ENCODE results near the gene USP6. TPM values are rescaled to one million over a fixed set of nuclear protein-coding genes. Genes with fewer than 3 reads are reported as not detected.

Gene USP6
- total RNA-seq, 1 experiment from 2014 or later, result 0.08 TPM

GRCh38 chr17:5182597-5183409 is 67.0 kb downstream of the USP6 start:
- no peaks in the 10 kb centered on the region for H3K27me3 ChIP-seq (ENCODE audit: control insufficient read depth, insufficient read depth, low read length)
- H3K36me3 ChIP-seq (ENCODE audit: control insufficient read depth, insufficient read depth, low read length), result no peaks in the 10 kb centered on the region
- intact Hi-C loops (cut with micrococcal nuclease; ENCODE audit: unreplicated experiment), result no loop called here
- CTCF ChIA-PET, result no interaction called here
- no peak overlapping the region for H3K27ac ChIP-seq (ENCODE audit: low read length)
- in situ Hi-C loops (cut with HindIII; ENCODE audit: low pct_unique_long_range_greater_than_20kb, low sequenced_read_pairs), result no loop called here
- no peaks in the 10 kb centered on the region for H3K4me1 ChIP-seq (ENCODE audit: control insufficient read depth, insufficient read depth, low read length)
- BruUV-seq (replicated peaks), result no TSS peak
- ATAC-seq (no peak), DNase-seq (ENCODE audit: low read depth, low spot score) (no peak)
- peaks cover 64% of the 10 kb centered on the region for H3K9me3 ChIP-seq (ENCODE audit: control insufficient read depth, insufficient read depth, low read depth, low read length)
- H3K4me3 ChIP-seq (ENCODE audit: low read depth in 2 of 2, low read length in 2 of 2), result no peak overlapping the region
- POLR2A ChIA-PET, result no interaction called here
- no peak for TF ChIP-seq CTCF (IDR thresholded peaks at IDR 0.05)
- no peak for TF ChIP-seq POLR2AphosphoS5 (IDR thresholded peaks at IDR 0.05; ENCODE audit: low read depth, low read length)
- TF ChIP-seq SIN3A (IDR thresholded peaks at IDR 0.05; ENCODE audit: borderline replicate concordance, insufficient read depth, low read depth, low read length), result no peak
- no peak for TF ChIP-seq TCF7L2 (IDR thresholded peaks at IDR 0.05; ENCODE audit: low read depth, low read length)
- TF ChIP-seq REST (IDR thresholded peaks at IDR 0.05; ENCODE audit: insufficient read depth in 1 of 2, low read depth in 2 of 2, low read length in 1 of 2), result no peak

GRCh38 chr17:5183410-5183793 is 67.6 kb downstream of the USP6 start:
- ChIA-PET CTCF (no interaction called here), POLR2A (no interaction called here)
- H3K9me3 ChIP-seq (ENCODE audit: control insufficient read depth, insufficient read depth, low read depth, low read length), result peaks cover 64% of the 10 kb centered on the region
- no peaks in the 10 kb centered on the region for H3K4me1 ChIP-seq (ENCODE audit: control insufficient read depth, insufficient read depth, low read length)
- H3K4me3 ChIP-seq (ENCODE audit: low read depth in 2 of 2, low read length in 2 of 2), result no peak overlapping the region
- no peak for DNase-seq (ENCODE audit: low read depth, low spot score)
- H3K27ac ChIP-seq (ENCODE audit: low read length), result no peak overlapping the region
- in situ Hi-C loops (cut with HindIII; ENCODE audit: low pct_unique_long_range_greater_than_20kb, low sequenced_read_pairs) (no loop called here), intact Hi-C loops (cut with micrococcal nuclease; ENCODE audit: unreplicated experiment) (no loop called here)
- BruUV-seq (replicated peaks), result no TSS peak
- ATAC-seq, result no peak
- no peak for TF ChIP-seq SIN3A (IDR thresholded peaks at IDR 0.05; ENCODE audit: borderline replicate concordance, insufficient read depth, low read depth, low read length)
- no peak for TF ChIP-seq TCF7L2 (IDR thresholded peaks at IDR 0.05; ENCODE audit: low read depth, low read length)
- no peak for TF ChIP-seq POLR2AphosphoS5 (IDR thresholded peaks at IDR 0.05; ENCODE audit: low read depth, low read length)
- no peak for TF ChIP-seq REST (IDR thresholded peaks at IDR 0.05; ENCODE audit: insufficient read depth in 1 of 2, low read depth in 2 of 2, low read length in 1 of 2)
- H3K36me3 ChIP-seq (ENCODE audit: control insufficient read depth, insufficient read depth, low read length), result no peaks in the 10 kb centered on the region
- H3K27me3 ChIP-seq (ENCODE audit: control insufficient read depth, insufficient read depth, low read length), result no peaks in the 10 kb centered on the region
